T-helper 22 cell (primary cell): ENCODE data around the gene ACSF2.

Experiments
- DNase-seq: peaks from one replicate; pipeline ENCODE4 v3.0.0-alpha.2; 2020; ENCODE audit warnings: low read depth

ACSF2 gene

DNA sequence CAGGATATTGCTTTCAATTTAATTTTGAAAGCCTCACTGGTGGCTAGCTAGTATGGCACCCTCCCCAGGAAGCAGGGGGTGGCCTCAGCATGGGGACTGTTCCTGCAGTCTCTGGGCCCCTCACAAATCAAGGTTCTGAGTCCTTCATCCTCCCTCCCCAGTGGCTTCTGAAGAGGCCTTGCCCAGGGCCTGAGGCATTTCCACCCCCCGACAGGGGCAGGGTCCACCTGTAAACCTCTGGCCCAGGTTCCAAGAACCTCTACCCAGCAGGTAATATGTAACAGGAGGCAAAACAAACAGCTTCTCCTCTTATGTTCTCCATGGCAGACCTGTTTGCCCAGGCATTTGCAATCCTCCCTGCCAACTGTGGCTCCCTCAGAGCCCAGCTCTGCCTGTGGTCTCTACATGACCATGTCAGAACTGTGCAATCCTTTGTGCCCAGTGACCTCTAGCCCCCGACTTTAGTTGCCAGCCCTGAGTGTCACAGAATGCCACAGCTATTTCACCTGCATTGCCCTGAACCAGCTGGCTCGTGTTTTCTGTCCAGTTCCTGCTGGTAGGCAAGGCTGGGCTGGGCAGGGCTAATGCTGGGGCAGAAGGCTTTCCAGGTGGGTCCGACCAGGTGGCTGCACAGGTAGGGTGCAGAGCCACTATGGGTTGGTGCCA, 14.3 kb downstream of the ACSF2 start:
- DNase-seq: no peak

DNA sequence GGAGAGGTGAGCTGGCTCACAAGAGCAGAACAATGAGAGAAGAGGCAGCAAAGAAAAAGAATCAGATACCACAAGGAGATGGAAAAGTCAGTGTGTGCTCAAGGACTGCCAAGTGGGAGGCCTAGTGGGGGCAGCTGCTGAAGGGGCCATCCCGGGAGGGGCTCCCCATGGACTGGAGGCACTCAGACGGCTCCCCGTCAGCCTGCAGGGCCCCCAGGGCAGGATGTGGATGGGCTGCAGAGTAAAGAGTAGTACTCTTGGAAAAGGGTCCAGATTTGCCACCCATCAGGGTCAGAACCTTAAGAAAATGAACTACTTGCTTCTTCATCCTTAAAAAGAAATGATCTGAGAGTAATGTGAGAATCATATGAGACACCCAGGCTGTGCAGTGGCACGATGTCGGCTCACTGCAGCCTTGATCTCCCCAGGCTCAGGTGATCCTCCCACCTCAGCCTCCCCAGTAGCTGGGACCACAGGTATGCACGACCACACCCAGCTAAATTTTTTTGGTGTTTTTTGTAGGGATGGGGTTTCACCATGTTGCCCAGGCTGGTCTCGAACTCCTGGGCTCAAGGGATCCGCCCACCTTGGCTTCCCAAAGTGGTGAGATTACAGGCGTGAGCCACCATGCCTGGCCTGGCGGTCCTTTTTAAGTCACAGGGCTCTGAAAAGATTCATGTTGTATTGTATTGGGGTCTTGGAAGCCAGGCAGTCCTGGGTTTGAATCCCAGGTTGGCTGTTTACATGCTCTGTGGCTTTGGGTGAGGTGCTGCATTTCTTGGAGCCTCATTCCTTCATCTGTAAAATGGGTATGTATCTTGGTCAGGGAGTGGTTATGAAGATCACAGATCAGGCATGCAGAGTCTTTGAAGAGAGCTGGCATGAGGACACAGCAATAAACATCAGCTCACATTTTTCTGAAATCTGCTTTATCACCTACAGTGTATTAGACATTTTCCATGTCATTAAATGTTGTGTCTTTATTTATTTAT, 15.1 kb downstream of the ACSF2 start:
- no peak for DNase-seq

DNA sequence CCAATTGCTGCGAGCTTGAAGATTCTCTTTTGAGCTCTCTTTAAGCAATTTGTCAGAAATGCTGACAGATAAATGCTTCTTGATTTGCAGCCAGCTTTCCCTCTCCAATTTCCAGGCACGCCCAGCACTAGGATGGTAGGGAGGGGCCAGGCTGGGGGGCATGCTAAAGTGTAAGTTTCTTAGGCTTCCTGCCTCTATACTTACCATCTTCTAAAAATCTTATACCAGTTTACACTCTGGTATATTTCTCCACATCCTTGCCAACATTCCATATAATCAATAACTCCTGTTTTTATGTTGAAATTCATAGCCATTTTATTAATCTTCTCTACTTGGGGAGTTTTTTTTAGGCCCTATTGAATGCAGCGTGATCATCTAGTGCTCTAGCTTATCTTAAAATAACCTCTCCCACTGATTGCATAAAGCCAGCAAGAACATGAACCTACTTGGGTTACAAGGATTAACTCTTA, 17.5 kb downstream of the ACSF2 start:
- no peak for DNase-seq

DNA sequence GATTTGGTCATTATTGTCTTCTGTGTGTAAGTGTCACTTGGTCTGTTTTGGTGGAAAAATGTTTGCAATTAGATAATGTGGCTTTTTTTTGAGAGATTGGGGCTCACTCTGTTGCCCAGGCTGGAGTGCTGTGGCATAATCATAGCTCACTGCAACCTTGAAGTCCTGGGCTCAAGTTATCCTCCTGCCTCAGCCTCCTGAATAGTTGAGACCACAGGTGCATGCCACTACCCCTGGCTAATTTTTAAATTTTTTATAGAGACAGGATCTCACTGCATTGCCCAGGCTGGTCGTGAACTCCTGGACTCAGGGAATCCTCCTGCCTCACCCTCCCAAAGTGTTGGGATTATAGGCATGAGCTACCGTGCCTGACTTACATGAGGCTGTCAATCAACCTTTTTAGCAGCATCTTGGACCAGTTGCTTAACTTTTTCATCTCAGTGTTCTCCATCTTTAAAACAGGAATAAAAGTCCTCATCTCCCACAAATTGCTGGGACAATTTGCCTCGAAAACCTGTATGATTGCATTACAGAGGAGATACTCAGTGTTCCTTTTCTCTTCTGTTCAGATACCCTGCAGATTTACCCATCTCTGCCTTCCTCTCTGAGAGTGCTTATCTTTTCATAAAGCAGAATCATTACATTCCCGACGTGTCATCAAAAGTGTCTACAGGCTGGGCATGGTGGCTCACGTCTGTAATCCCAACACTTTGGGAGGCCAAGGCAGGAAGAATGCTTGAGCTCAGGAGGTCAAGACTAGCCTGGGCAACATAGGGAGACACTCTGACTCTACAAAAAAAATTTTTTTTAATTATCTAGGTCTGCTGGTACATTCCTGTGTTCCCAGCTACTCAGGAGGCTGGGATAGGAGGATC, 19.1 kb downstream of the ACSF2 start:
- no peak for DNase-seq

DNA sequence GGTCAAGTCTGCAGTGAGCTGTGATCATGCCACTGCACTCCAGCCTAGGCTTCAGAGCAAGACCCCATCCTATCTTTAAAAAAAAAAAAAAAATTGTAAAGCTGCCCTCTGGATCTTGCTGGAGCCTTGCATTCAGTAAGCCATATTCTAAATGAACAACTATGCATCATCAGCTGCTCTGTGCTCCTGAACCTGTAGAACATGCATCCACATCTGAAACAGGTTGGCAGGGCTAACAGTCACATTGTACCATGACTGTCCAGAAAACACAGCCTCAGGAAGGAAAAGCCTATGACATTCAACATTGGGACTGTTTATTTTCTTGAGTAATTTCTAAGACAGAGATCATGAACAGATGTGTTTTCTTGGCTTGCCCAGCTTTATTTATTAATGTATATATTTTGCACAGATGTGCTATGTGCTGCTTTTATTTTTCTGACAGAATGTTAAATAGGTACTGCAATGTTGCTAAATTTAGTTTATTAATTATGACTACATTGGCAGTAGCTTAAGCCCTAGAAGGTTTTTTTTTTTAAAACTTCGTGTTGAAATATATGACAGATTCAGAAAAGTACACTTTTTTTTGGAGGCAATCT, 19.8 kb downstream of the ACSF2 start:
- DNase-seq: no peak

DNA sequence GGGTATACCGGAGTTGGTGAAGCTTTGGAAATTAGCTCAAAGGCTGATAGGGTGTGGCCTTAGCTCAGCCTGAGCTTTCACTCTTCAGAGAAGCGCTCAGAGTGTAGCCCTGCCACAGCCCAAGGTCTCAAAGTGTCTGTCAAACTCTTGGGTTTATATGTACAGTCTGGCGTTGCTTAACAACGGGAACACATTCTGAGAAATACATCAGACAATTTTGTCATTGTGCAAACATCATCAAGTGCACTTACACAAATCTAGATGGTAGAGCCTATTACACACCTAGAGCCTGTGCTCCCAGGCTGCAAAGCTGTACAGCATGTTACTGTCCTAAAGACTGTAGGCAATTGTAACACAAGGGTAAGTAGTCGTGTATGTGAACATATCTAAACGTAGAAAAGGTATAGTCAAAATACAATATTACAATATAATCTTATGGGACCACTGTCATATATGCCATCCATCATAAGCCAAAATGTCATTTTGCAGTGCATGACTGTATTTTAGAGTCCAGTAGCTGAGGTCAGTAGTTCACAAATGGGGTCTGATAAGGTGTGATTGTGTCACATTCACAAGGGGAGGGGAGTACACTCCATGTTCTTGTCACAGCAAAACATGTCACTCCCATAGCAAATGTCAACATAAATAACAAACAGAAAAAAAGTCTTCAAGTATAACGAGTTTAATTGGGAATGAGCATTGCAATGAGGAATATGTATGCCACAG, 22.0 kb downstream of the ACSF2 start:
- no peak for DNase-seq

DNA sequence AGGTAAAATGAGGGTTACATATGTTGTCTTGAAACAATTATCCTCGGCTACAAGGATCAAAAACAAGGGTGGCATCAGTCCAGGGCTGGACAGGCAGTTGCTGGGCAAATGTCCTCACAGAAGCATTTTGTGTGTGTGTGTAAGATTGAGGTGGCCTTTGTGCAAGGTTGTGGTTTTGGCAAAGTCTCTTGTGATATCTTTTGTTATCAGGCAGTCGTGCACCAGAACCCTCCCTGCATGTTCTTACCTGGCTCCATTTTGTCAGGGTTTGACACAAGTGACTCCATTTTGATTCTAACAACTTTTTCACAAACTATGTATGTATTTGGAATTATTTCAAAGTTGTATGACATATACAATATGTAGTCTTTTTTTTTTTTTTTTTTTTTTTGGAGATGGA, 22.6 kb downstream of the ACSF2 start:
- DNase-seq: no peak

DNA sequence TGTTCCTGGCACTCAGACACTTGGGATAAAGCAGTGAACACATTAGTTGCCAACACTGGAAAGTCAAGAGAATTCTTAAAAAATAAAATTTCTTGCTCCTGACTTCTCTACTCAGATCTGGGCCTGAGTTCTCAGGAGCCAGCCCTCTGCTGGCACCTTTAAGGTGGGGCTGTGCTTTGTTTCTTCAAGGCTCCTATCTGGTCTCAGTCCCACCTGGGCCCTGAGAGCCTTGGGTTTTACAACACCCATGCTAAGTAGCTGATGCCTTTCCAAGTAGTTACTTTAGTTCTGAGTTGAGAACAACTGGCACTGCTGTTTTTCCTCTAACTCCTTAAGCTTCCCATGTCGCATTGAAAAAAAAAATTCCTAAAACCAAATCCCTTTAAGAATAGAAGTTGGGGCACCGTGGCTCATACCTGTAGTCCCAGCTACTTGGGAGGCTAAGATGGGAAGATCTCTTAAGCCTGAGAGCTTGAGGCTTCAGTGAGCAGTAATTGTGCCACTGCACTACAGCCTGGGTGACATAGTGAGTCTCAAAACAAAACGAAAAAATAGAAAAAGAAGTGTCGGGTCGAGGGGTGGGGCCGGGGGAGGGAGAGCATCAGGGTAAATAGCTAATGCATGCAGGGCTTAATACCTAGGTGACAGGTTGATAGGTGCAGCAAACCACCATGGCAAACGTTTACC, 26.1 kb downstream of the ACSF2 start:
- no peak for DNase-seq

DNA sequence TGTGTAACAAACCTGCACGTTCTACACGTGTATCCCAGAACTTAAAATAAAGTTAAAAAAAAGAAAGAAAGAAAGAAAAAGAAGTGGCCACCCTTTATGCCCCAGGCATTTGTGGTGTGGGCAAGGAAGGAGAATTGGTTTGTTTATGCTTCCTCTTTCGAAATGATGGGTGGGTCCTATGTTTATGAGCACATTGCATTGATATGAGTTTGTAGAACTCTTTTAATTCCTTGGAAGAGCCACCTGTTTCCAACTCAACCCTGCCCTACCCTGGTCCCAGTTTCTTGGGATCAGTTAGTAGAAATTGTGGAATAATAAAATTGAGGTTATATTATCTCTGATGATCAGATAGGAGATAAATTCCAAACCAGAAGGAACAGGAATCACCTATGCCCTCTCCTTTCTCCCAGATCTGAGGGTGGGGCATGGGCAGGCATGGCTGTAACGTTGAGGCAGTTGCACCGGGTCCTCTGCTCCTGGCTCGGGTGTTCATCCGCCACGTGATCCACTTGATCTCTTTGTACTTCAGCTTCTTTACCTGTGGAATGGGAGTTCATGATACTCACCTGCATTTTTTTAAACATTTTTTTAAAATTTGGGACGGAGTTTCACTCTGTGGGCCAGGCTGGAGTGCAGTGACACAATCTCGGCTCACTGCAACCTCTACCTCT, 26.7 kb downstream of the ACSF2 start:
- DNase-seq: no peak

DNA sequence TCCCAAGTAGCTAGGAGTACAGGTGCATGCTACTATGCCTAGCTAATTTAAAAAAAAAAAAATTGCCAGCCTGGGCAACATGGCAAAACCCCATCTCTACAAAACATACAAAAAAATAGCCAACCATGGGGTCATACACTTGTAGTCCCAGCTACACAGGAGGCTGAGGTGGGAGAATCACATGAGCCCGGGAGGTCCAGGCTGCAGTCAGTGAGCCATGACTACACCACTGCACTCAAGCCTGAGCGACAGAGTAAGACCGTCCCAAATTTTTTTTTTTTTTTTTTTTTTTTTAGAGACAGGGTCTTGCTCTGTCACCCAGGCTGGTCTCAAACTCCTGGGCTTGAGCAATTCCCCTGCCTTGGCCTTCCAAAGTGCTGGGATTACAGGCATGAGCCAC, 27.9 kb downstream of the ACSF2 start:
- DNase-seq: no peak

DNA sequence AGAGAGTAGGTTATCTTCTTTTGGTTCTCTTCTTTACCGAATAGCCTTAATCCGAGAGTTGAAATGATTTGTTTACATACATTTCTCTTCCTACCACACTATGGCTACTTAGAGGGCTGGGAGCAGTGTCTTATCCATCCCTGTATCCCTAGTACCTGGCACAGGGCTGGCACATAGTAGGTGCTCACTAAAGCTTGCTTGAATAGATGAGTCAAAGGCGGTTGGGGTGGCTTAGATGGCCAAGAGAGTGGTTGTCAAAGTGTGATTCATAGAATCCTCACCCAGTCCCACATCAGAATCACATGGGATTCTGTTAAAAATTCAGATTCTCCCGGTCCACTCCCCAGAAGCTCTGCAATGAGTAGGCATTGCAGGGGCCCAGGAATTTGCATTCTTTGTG, 31.6 kb downstream of the ACSF2 start:
- DNase-seq: no peak

DNA sequence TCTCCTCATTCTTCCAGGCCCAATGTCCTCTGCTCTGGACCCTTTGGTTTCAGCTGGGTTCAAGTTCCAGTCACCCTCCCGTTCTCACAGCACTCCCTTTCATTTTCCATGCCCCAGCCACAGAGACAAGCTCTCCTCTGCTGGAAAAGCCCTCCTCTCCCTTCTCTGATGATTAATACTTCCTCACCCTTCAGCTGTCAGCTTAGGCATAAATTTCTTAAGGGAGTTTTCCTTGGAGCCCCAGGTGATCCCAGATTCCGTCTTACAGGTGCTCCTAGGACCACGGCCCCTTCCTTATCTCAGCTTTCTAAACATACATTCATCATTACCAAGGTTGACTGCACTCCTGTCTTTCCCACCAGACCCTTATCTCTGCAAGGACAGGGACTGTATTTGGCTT, 32.3 kb downstream of the ACSF2 start:
- no peak for DNase-seq

DNA sequence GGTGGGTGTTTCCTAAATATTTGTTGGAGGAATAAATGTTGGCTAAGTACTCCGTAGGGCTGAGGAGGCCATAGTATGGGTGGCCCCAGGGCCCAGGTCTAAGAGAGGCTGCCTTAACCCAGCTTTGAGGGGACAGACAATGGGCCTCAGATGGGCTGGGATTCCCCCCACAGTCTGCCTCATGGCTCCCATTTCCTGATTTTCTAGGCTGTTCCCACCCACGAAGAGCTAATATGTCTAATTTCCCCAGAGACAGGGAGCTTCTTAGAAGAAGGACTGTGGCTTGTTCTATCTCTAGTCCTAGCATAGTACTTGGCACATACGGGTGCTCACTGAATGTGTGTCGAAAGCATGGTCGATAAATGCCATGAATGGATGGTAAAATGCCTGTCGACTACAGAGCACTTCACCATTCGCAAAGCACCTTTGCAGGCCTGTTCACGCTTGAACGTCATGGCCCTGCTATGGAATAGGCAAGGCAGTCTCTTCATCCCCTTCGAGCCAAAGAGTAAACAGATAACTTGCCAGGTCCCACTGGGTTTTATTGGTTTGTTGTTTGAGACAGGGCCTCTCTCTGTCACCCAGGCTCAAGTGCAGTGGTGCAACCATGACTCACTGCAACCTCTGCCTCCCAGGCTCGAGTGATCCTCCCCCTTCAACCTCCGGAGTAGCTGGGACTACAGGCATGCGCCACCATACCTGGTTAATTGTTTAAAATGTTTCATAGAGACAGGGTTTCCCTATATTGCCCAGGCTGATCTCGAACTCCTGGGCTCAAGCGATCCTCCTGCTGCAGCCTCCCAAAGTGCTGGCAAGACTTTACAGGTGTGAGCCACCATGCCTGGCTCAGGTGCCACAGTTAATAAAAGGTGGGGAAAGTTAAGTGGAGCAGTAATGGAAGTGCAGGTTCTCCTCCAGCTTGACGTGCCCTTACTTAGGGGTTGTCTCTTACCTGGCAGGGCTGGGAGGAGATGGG, 33.0 kb downstream of the ACSF2 start:
- DNase-seq: no peak

DNA sequence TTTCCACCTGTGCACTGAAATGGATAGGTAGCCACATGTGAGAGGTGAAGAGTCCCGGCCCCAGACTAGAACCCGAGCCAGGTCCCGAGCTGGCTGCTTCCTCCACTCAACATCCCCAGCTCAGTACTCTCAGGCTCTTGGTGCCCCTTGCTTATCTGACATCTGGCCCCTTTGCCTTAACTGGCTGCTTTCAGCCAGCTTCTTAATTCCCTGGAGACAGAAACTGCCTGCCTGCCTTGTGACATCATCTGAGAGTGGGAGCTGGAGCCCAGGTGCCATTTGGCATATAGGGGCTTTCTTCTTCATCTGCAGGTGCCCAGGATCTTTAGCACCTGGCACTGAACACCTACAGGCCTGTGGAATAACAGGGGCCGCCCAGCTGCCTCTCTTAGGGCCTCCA, 33.7 kb downstream of the ACSF2 start:
- DNase-seq: no peak

DNA sequence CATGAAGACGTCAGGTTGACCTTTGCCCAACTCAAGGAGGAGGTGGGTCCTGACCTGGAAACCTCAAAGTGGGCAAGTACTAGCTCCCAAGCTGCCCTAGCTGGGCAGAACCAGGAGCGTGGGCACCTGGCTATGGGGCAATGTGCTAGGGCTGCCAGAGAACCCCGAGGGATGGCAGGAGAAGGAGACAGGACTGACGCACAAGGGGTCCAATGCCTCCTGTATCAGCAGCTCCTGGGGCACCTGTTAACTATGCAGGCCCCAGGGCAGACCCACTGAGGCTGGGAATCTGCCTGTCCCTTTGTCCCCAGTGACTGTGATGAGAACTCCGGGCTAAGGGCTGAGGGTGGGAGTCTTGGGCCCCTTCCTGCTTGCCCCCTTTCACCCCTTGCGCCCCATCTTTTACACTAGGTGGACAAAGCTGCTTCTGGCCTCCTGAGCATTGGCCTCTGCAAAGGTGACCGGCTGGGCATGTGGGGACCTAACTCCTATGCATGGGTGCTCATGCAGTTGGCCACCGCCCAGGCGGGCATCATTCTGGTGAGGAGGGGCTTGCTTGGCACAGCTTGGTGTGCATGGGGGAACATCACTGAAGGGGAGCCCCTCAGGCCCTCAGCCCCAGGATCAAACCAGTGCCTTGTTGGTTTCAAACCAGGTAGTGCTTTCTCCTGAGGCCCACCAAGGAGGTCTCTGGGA, 35.0 kb downstream of the ACSF2 start:
- DNase-seq: no peak

DNA sequence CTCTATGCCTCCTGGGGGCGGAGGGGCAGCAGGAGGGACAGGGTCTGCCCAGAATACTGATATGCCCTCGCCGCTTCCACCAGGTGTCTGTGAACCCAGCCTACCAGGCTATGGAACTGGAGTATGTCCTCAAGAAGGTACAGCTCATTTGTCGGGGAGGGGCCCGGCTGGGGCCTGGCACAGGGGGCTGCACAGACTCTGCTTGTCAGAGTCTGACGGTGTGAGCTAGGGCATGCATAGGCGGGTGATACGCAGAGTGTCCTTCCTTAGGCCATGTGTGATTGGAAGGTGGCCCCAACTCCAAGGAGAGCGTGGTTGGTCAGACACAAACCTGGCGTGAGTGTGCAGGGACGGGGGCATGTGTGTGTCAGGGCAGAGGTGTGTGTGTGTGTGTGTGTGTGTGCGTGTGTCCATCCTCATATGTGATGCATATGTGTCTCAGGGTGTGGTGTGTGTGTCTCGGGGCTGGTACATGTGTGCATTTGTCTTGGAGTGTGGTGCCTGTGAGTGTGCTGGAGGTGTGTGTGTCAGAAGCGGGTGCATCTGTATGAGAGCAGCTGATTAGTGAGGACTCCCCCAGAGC, 35.6 kb downstream of the ACSF2 start:
- no peak for DNase-seq

DNA sequence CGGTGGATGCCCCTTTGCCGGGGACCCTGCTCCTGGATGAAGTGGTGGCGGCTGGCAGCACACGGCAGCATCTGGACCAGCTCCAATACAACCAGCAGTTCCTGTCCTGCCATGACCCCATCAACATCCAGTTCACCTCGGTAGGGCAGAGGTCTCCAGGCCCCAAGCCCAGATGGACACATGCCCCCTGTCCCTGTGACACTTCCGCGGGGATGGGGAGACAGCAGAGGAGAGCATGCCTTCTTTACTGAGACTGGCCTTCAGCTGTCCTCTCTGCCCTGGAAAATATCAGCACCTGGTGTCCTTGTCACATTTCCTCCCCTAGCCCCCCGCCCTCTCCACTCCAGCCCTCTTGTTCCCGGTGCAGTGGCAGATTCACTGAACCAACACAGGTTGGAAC, 36.4 kb downstream of the ACSF2 start:
- no peak for DNase-seq

DNA sequence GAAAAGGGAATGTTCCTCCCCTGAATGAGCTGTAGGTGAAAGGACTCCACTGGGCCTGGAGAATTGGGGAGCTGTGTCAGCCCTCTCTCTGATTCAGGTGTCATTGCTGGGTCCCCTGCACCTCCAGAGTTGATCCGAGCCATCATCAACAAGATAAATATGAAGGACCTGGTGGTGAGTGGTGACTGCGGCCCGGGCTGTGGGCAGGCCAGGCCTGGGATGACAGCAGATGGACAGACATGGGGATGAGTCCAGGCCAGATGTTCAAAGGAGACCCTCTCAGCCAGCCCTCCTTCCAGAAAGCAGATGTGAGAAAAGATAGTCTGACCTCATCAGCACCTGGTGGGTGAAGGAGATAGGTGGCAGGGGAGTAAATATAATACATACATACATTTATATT, 38.1 kb downstream of the ACSF2 start:
- no peak for DNase-seq
